Type B pancreatic cell (in vitro differentiated cells): ENCODE measurements around the gene PHRF1. TPM values are rescaled to one million over a fixed set of nuclear protein-coding genes. Genes with fewer than 3 reads are reported as not detected.

Experiments
- DNase-seq: peaks from one replicate; pipeline ENCODE4 v3.0.0; 2021; ENCODE audit warnings: mixed read lengths; ENCODE audit not compliant: unreplicated experiment; ENCODE audit errors: extremely low spot score
- H3K27ac Mint-ChIP-seq: 2 replicates; pipeline ENCODE4 v1.8.0; 2021; ENCODE audit warnings: mild to moderate bottlenecking, mixed read lengths
- H3K27me3 Mint-ChIP-seq: 2 replicates; pipeline ENCODE4 v1.8.0; 2021; ENCODE audit warnings: mixed read lengths
- H3K36me3 Mint-ChIP-seq: 2 replicates; pipeline ENCODE4 v1.8.0; 2021; ENCODE audit warnings: mixed read lengths
- H3K4me1 Mint-ChIP-seq: one replicate; pipeline ENCODE4 v1.8.0; 2021; ENCODE audit warnings: mixed read lengths; ENCODE audit not compliant: unreplicated experiment
- H3K4me3 Mint-ChIP-seq: 2 replicates; pipeline ENCODE4 v1.8.0; 2021; ENCODE audit warnings: mild to moderate bottlenecking, mixed read lengths
- H3K9me3 Mint-ChIP-seq: 2 replicates; pipeline ENCODE4 v1.8.0; 2021; ENCODE audit warnings: mixed read lengths
- CTCF ChIP-seq: fragments of 200-600 bp; sonication (generic); conservative IDR thresholded peaks from 2 replicates; pipeline ENCODE4 v1.5.0; 2021; ENCODE audit warnings: antibody characterized with exemption, mild to moderate bottlenecking
- total RNA-seq: library from RNA; stranded (reverse); gene quantifications from 2 replicates; pipeline ENCODE4 v1.2.1, GENCODE V29; 2021; ENCODE audit warnings: low replicate concordance

Gene PHRF1
- total RNA-seq, 1 donor from 2014 or later = 38.7 TPM

GRCh38 chr11:607971-608659 lies 31.8 kb downstream of the PHRF1 start:
- no peaks in the 10 kb centered on the region for H3K27me3 Mint-ChIP-seq
- H3K4me1 Mint-ChIP-seq = no peaks in the 10 kb centered on the region
- TF ChIP-seq CTCF = no peak
- H3K36me3 Mint-ChIP-seq = peaks cover 9% of the 10 kb centered on the region
- peak; percentile 66 for DNase-seq
- H3K9me3 Mint-ChIP-seq = no peaks in the 10 kb centered on the region
- no peak overlapping the region for H3K4me3 Mint-ChIP-seq
- H3K27ac Mint-ChIP-seq = no peak overlapping the region

- Mint-ChIP-seq H3K27me3 (no peaks in the 10 kb centered on the region), H3K4me3 (no peak overlapping the region), H3K4me1 (no peaks in the 10 kb centered on the region), H3K9me3 (no peaks in the 10 kb centered on the region), H3K27ac (no peak overlapping the region), H3K36me3 (peaks cover 9% of the 10 kb centered on the region)
- peak; percentile 67 for DNase-seq
- TF ChIP-seq CTCF = no peak
These were observed 32.6 kb downstream of the PHRF1 start for GRCh38 chr11:608791-609251.

DNA sequence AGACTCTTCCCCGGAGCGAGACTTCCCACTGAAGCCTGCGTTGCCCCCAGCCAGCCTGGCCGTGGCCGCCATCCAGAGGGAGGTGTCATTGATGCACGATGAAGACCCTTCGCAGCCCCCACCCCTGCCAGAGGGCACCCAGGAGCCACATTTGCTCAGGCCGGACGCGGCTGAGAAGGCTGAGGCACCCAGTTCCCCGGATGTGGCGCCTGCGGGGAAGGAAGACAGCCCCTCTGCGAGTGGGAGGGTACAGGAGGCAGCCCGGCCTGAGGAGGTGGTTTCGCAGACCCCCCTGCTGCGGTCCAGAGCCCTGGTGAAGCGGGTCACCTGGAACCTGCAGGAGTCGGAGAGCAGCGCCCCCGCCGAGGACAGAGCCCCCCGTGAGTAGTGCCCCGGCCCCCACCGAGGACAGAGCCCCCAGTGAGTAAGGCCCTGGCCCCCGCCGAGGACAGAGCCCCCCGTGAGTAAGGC lies 33.1 kb downstream of the PHRF1 start:
- no peaks in the 10 kb centered on the region for H3K4me1 Mint-ChIP-seq
- H3K36me3 Mint-ChIP-seq = peaks cover 9% of the 10 kb centered on the region
- H3K4me3 Mint-ChIP-seq = no peak overlapping the region
- no peaks in the 10 kb centered on the region for H3K9me3 Mint-ChIP-seq
- DNase-seq = peak; percentile 63
- TF ChIP-seq CTCF = no peak
- no peak overlapping the region for H3K27ac Mint-ChIP-seq
- H3K27me3 Mint-ChIP-seq = no peaks in the 10 kb centered on the region

GRCh38 chr11:610146-610801 lies 34.0 kb downstream of the PHRF1 start:
- DNase-seq = peak; percentile 62
- H3K27ac Mint-ChIP-seq = no peak overlapping the region
- TF ChIP-seq CTCF = no peak
- H3K27me3 Mint-ChIP-seq = no peaks in the 10 kb centered on the region
- no peak overlapping the region for H3K4me3 Mint-ChIP-seq
- H3K36me3 Mint-ChIP-seq = peaks cover 5% of the 10 kb centered on the region
- no peaks in the 10 kb centered on the region for H3K4me1 Mint-ChIP-seq
- no peaks in the 10 kb centered on the region for H3K9me3 Mint-ChIP-seq

DNA sequence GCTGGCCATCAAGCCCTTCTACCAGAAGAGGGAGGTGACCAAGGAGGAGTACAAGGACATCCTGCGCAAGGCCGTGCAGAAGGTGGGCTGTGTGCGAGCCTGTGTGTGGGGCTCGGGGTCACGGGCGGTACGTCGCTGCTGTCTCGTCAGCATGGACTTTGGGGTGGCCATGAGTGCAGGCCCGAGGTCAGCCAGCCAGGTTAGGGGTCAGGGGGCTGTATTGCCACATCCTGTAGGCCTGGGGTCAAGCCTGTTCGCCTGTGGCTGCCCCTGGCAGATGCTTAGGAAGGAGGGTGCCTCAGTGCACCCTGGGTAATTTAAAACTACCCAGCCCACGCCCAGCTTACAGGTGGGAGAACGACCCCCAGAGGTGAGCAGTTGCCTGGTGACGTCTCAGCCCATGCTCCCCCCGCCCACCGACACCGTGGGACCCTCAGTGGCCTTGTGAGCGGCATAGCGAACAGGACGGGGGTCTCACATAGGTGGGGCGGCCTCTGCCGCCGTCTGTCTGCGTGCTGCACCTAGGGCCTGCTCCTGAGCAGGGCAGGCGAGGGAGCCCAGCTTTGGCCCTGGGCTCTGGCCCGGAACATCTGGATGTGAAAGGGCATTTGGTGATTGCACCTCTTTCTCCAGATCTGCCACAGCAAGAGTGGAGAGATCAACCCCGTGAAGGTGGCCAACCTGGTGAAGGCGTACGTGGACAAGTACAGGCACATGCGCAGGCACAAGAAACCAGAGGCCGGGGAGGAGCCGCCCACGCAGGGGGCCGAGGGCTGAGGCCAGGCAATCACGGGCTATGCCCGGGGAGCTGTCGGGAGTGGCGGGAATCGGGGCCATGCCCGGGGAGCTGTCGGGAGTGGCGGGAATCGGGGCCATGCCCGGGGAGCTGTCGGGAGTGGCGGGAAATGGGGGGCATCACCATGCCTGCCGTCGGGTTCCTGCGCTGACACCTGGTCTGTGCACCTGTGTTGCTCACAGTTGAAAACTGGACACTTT lies 35.0 kb downstream of the PHRF1 start:
- no peaks in the 10 kb centered on the region for H3K27me3 Mint-ChIP-seq
- no peak overlapping the region for H3K27ac Mint-ChIP-seq
- no peaks in the 10 kb centered on the region for H3K9me3 Mint-ChIP-seq
- no peak overlapping the region for H3K4me3 Mint-ChIP-seq
- no peak for TF ChIP-seq CTCF
- peaks cover 5% of the 10 kb centered on the region for H3K36me3 Mint-ChIP-seq
- peaks cover 4% of the 10 kb centered on the region for H3K4me1 Mint-ChIP-seq
- DNase-seq = no peak
